GM21619 (cell line): ENCODE measurements around the gene MBLAC1.

ENCODE experiments used
- ATAC-seq: cut with Tn5 transposase; IDR thresholded peaks from one replicate; pipeline ENCODE4 v1.9.1; 2021; ENCODE audit not compliant: unreplicated experiment

The MBLAC1 gene

DNA sequence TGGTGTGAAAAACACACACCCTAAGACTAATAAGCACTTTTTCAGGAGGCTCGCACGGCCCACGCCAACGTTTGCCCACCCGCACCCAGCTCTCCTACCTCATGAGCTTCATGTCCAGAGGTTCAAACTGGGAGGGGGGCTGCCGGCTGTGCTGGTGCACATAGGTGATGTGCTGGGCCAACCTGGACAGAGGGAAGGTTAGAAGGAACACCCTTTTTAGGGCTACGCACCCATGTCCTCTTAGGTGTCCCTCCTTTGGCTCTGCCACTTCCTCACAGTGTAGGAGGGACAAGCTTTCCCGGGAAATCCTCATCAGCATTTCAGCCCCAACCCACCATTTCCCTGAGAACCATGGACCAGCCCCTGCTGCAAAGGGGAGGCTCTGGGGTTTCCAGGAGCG is 31.5 kb upstream of the MBLAC1 start:
- ATAC-seq = no peak

DNA sequence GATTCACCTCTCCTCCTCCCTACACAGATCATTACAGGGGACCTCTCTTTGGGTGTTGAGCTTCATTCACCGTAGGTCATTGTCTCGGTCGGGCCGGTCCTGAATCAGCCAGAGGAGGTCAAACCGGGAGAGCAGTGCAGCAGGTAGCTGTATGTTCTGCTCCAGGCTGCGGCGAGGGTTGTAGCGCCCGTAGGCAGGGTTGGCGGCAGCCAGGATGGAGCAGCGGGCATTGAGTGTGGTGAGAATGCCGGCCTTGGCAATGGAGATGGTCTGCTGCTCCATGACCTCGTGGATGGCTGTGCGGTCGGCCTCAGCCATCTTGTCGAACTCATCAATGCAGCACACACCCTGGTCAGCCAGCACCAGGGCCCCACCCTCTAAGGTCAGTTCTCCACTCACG is 31.1 kb upstream of the MBLAC1 start:
- no peak for ATAC-seq

DNA sequence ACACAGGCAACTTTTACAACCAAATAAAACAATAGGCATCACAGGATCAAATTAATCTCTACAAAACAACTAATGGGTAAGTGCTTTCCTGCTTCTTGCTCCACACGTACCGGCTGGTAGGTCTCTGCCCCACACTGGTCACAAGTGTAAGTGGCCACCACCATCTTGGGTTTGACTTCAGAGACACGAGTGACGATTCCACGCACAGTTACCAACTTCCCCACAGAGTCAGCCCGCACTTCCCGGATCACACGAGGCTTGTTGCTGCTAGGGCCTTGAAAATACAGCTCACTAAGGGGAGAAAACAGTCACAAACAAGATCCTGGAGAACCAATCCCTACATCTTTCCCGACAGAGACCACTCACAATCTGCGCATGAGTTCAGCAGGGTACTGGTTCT is 27.9 kb upstream of the MBLAC1 start:
- ATAC-seq = no peak

DNA sequence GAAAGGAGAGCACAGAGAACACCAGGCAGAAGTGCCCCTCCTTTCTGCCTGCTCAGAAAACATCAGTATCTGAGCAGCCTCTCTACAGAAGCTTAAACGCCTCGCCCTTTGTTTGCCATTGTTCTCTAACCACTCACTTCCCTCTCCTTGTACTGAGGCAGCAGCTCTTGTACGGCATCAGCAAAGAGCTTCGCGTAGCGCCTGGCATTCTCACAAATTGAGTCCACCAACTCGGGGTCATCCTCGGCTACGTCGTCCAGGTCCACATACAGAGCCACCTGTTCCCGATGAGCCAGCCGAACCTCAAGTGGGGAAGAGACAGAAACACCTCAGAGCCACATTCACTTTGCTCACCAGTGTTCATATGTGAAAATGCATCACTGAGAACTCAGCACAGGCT is 27.3 kb upstream of the MBLAC1 start:
- no peak for ATAC-seq

DNA sequence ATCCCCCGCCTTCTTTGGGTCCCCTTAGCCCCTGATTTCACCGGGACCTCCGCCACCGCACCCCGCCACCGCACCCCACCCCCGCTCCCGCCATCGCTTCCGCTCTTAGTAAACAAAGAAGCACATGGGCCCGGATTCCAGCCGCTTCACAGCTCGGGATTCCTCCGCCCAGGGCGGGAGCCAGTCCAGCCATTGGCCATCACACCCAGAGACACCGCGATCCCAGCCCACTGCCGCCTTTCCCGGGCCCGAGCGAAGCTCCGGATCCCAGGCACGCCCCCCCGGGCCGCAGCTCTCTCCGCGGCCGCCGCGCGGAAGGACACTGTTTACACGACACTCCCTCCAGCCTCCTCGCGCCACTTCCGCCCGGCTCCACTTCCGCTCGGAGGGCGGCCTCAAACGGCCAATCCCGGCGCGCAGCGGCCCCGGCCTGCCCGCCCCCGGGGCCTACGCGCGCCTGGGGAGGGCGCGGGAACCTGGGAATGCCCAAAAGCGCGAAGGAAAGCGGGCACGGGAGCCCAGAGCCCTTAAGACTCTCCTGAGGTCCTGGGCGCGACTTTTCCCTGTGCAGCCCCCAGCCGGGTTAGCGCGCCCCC is 26.2 kb upstream of the MBLAC1 start:
- peak; percentile 49 for ATAC-seq

DNA sequence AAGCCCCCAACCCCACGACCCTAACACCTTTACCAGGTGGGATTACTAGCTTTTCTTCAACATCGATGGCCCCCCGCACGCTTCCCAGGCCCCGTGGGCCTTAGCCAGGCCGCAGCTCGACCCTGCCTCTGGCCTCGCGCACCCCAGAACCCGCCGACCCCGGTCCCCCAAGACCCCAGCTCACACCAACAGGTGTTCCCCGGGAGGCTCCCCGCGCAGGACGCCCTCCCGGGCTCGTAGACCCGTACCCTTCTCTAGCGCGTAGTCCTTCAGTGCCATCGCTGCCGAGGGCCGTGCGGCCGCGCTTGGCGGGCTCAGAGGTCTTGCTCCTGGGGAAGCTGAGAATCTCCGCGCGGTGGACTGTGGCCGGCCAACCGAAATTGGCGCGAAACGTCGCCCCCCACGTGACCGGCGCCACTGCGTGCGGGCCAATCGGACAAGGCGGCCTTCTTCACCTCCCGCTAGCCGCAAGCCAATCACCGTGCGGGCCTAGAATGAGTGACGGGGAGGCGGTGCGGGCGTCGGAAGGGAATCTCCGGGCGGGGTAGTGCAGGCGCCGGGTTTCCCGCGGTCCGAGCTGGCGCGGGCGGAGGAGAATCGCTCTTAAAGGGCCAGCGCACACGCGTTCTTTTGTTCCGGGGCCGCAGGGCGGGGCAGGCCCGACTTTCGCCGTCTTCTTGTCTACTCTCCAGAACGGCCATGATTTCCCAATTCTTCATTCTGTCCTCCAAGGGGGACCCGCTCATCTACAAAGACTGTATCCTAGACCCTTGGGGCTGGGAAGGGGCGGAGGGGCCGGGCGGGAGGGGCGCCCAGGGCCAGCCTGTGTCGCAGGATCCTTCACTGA is 25.5 kb upstream of the MBLAC1 start, which contains the start of the genes AP4M1 and MCM7:
Gene AP4M1, plus strand, starts transcription at position 628 of the 847 bp plus-strand sequence. Its CDS starts 72 bp downstream, at position 700.
Gene MCM7, minus strand, starts transcription at position 382 of the 847 bp plus-strand sequence. Its CDS starts 103 bp downstream, at position 279.
- peak; percentile 84 for ATAC-seq

DNA sequence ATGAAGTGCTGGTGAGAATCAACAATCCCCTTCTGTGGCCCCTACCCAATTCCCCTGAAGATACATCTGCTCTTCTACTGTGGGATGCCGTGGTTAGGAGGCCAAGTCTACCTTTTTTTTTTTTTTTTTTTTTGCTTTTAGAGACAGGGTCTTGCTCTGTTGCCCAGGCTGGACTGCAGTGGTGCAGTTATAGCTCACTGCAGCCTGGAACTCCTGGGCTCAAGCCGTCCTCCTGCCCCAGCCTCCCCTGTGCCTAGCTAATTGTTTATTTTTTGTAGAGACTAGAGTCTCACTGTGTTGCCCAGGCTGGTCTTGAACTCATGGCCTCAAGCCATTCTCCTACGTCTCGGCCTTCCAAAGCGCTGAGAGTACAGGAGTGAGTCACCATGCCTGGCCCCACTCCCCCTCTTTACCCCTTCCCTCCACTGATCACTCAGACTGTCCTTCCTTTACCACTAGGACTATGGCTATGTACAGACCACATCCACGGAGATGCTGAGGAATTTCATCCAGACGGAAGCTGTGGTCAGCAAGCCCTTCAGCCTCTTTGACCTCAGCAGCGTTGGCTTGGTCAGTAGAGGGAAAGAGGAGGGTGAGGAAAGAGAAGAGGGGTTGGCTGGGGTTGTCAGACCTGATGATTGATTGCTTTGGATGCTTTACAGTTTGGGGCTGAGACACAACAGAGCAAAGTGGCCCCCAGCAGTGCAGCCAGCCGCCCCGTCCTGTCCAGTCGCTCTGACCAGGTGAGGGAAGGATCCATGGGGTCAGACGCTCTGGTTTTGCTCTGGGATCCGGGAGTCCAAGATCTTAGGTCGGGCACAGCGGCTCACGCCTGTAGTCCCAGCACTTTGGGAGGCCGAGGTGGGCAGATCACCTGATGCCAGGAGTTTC is 23.6 kb upstream of the MBLAC1 start:
- ATAC-seq = no peak

DNA sequence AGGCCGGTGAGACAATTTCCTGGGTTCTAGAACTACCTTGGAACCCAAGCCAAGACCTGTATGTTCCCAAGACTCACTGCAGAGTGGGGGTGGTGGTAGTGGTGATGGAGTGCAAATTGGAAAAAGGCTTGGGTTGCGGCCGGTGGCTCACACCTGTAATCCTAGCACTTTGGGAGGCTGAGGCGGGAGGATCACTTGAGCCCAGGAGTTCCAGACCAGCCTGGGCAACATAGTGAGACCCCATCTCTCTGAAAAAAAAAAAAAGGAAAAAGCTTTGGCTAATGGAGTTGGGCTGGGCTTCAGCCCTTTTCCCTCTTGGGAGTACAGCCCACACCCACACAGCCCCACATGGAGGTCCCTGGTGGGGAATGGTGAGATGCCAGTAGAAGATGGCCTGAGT is 21.2 kb upstream of the MBLAC1 start:
- ATAC-seq = no peak

DNA sequence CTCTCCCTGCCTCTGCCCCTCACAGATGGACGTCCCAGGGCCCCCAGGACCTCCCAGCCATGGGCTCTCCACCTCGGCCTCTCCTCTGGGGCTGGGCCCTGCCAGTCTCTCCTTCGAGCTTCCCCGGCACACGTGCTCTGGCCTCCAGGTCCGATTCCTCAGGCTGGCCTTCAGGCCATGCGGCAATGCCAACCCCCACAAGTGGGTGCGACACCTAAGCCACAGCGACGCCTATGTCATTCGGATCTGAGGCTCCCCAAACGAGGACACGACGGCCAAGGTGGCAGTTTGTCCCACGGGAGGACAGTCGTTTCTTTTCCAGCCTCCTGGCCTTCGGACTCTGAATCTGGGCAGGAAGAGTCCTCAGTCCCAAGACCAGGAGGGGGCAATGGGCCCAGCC is 20.1 kb upstream of the MBLAC1 start:
- ATAC-seq = no peak

DNA sequence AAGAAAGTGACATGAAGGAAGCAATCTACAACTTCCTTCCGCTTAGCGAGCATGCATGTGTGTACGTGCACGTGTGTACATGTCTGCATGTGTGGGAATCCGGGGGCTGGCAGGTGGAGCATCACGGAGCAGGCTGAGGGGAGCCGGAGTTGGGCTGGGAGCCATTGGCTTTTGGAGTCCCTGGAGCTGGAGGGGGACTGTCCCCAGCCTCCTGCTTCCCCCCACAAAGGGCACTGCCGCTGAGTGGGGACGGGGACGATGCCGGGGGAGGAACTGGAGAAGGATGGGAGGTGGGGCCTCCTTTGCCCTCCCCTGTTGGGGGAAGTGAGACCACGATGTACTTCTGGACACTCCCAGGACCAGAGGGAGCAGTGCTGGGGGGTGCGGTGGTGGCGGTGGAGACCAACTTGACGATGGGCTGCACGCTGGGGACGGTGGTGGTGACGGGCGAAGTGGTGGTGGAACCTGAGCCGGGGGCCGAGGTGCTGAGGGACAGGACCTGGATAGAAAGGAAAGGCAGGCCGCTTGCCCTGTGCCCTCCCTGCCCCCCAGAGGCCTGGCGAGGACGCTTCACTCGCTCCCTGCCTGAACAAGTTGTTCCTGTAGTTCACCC is 19.5 kb upstream of the MBLAC1 start:
- no peak for ATAC-seq

DNA sequence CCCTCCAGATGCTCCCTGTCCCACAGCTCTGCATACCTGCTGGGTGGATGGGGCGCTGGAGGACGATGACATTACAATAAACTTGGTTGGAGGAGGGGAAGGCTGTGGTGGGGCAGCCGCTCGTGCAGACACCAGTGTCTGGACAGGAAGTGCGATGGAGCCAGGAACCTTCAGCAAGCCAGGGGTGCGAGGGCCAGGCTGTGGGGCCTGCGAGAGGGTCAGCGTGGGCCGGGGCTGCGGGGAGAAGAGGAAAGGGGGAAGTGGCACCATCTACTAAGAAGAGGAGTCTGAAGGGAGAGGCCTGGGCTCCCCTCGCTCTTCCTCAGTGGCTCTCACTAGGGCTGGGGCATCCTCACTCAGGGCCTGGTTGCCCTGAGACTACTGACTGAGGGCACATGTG is 18.9 kb upstream of the MBLAC1 start:
- ATAC-seq = no peak

DNA sequence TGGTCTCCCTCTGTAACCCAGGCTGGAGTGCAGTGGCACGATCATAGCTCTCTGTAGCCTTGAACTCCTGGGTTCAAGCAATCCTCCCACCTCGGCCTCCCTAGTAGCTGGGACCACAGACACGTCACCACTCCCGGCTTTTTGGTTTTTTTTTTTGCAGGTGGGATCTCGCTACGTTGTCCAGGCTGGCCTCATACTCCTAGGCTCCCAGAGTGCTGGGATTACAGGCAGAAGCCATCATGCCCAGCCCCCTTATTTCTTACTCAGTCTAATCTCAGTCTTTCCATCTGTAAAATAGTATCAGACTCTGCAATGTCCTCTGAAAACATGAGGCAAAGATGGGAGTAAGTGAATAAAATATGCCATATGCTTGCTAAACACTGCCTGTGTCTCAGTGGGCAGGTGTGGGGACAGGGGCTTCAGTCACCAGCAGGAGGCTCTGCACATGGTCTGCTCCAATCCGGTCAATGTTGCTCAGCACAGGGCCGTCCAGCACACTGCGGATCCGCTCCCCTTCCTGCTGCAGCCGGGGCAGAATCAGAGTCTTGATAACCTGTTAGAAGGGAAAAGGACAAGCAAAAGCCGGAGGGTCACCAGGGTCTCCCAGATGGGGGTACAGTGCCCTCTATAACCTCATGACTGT is 17.1 kb upstream of the MBLAC1 start:
- ATAC-seq = no peak

DNA sequence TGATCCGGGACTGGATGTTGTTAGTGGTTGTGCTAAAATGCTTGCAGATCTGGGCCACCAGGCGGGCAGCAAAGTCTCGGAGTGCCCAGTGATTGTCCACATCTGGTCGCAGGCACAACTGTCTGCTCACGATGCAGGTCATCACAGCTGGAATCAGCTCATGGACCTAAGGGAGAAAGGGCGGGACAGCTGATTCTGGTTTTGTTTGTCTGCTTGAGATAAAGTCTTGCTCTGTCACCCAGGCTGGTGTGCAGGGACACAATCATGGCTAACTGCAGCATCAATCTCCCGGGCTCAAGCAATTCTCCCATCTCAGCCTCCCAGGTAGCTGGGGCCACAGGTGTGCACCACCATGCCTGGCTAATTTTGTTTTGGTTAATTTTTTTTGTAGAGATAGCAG is 15.6 kb upstream of the MBLAC1 start:
- no peak for ATAC-seq

DNA sequence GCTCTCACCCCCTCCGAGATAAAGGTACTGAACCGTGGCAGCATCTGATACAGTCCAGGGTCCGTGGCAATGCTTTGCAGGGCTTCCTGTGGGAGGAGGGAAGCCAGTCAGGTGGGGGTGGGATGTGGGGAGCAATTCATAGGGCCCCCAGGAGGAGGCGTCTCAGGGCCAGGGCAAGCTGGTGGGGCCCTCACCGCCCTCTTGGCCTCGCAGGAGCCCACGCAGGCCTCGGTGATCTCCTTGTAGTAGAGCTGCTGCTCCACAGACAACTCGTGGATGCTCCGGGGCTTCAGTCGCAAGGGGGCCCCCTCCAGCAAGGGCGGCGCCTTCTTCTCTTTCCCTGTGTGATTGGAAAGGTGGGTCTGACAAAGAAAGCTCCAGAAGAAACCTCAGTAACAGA is 14.9 kb upstream of the MBLAC1 start:
- ATAC-seq = no peak

DNA sequence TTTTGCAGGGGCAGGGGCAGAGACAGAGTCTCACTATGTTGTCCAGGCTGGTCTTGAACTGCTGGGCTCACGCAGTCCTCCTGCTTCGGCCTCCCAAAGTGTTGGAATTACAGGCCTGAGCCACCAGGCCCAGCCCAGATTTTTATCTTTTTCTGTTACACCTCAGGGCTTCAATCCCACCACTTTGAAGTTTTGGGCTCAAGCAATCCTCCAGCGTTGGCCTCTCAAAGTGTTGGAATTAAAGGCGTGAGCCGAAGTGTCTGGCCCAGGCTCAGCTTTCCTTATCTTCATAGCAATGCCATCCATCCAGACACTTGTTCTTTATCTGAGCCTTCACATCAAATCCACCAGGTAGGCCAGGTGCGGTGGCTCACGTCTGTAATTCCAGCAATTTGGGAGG is 11.7 kb upstream of the MBLAC1 start:
- ATAC-seq = no peak

DNA sequence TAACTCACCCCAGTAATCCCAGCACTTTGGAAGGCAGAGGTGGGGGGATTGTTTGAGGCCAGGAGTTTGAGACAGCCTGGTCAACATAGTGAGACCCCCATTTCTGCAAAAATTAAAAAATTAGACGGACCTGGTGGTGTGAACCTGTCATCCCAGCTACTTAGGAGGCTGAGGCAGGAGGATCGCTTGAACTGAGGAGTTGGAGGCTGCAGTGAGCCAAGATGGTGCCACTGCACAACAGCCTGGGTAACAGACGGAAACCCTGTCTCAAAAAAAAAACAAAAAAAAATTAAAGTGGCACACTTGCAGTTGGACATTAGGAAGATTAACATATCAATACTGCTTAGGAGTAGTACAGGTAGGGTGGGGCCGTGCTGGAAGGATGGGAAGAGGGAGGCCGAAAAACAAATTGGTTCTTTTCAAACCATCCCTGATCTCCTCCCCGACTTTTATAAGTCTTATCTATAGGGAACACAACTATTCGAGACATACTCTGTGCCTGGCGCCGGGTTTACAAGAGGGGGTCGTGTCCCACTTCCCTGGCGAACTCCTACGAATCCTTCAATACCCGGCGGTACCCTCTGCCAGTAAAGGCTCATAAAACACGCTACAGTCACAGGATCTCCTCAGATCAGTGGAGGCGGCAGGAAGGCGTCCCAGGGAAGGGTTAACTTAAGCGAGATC is 8.2 kb upstream of the MBLAC1 start:
- no peak for ATAC-seq

DNA sequence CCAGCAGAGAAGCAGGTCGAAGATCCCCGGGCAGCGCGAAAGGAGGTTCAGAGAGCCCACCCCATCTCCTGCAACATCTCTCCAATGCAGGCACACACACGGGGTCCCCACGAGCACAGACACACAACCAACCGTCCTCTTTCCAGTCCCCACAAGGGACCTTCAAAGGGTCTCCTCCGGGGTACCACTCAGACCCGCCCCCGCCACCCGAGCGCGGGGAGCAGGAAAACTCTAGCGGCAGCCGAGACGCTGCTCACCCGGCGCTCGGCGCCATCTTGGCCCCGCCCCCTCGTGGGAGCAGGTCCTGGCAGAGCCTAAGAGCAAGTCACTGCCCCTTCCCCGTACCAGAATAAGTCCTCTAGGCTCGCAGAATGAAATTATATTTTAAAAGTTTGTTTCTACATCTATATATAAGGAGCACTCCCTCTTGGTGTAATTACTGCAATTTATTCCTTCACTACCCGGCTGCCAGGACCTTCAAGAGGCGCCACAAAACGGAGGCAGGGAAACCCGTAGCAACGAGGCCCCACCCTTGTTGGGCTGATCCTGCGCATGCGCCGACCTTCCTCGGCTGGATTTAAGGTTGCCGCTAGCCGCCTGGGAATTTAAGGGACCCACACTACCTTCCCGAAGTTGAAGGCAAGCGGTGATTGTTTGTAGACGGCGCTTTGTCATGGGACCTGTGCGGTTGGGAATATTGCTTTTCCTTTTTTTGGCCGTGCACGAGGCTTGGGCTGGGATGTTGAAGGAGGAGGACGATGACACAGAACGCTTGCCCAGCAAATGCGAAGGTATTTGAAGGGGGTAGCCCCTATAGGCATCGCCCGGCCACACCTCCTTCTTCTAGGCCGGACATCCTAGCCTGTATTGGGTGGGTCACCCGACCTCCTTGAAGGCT is 7.4 kb upstream of the MBLAC1 start, which contains the start of the genes CNPY4 and TAF6:
Gene CNPY4, plus strand, starts transcription at position 563 of the 898 bp plus-strand sequence. Its CDS starts 111 bp downstream, at position 674.
Gene TAF6, minus strand, starts transcription at position 287 of the 898 bp plus-strand sequence. CDS start 5,149 bp downstream, outside the sequence.
- peak; percentile 71 for ATAC-seq

DNA sequence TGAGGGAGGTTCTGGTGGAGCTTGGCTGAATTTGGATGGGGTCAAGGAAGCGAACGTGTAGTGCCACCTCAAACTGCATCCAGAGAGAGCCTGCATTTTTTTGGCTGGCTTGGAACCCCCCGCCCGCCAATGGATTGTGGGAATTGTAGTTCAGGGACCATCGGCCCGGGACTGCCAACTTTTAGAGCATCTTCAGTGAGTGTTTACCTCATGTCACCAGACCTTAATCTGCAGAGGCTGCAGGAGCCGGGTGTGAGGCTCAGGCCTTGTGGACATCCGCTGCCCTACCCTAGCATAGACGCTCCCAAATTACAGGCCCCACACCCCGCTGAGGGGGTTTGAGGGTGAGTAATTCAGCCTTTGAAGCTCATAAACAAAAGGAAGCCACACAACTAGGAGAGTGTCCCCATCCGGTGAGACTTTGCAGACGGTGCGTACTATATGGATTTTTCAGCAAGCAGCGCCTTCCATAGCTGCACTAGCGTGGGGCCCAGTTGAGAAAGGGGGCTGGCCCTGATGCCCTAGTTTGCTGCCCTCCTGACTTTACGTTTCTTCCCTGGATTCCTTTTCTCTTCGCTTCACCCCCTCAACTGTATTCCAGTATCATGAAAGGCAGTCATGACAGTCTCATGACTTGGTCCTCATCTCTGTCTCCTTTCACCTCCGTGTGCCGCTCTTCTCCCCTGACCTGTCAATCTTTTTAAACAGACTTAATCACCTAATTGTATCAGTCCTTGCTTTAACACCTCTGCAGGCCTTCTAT is 6.6 kb upstream of the MBLAC1 start:
- peak; percentile 32 for ATAC-seq
